GM21529 (cell line): Measurements from ENCODE around the gene MYBBP1A.

Experiments
- ATAC-seq: cut with Tn5 transposase; IDR thresholded peaks from one replicate; pipeline ENCODE4 v1.9.1; 2021; ENCODE audit not compliant: unreplicated experiment

MYBBP1A gene

GRCh38 chr17:4572131-4572530 lies 16.9 kb upstream of the MYBBP1A start:
- ATAC-seq = no peak

GRCh38 chr17:4569591-4569990 lies 14.4 kb upstream of the MYBBP1A start:
- ATAC-seq = no peak

GRCh38 chr17:4566785-4567184 lies 11.6 kb upstream of the MYBBP1A start:
- no peak for ATAC-seq

GRCh38 chr17:4565209-4566141 lies 10.3 kb upstream of the MYBBP1A start:
- no peak for ATAC-seq

GRCh38 chr17:4562015-4562969 lies 7.1 kb upstream of the MYBBP1A start:
- no peak for ATAC-seq

- no peak for ATAC-seq
These were observed 5.7 kb upstream of the MYBBP1A start for GRCh38 chr17:4560837-4561256.

GRCh38 chr17:4560421-4560820 lies 5.2 kb upstream of the MYBBP1A start, which contains the start of gene GGT6:
Gene GGT6, minus strand, starts transcription at chr17:4560577. Its CDS starts 56 bp downstream, at chr17:4560521.
- no peak for ATAC-seq

- ATAC-seq = no peak
These were observed 4.8 kb upstream of the MYBBP1A start for GRCh38 chr17:4559966-4560365.

- ATAC-seq = no peak
These were observed 4.1 kb upstream of the MYBBP1A start for GRCh38 chr17:4559139-4559791.

- ATAC-seq = no peak
These were observed 3.3 kb upstream of the MYBBP1A start for GRCh38 chr17:4558347-4558971.

GRCh38 chr17:4557626-4558346 lies 2.6 kb upstream of the MYBBP1A start:
- no peak for ATAC-seq

- no peak for ATAC-seq
These were observed 1.8 kb upstream of the MYBBP1A start for GRCh38 chr17:4556996-4557395.

GRCh38 chr17:4555873-4556759 lies 932 bp upstream of the MYBBP1A start:
- ATAC-seq = no peak

GRCh38 chr17:4554441-4554996 lies 665 bp downstream of the MYBBP1A start:
- no peak for ATAC-seq

GRCh38 chr17:4553669-4554068 lies 1.5 kb downstream of the MYBBP1A start:
- ATAC-seq = no peak

- ATAC-seq = no peak
These were observed 3.2 kb downstream of the MYBBP1A start for GRCh38 chr17:4551796-4552525.

- no peak for ATAC-seq
These were observed 4.0 kb downstream of the MYBBP1A start for GRCh38 chr17:4551141-4551540.

- ATAC-seq = no peak
These were observed 4.6 kb downstream of the MYBBP1A start for GRCh38 chr17:4550534-4551039.
